HG03280 (cell line): ENCODE data around the gene MAP3K14.

Experiments used
- ATAC-seq: cut with Tn5 transposase; IDR thresholded peaks from one replicate; pipeline ENCODE4 v1.9.1; 2021; ENCODE audit warnings: mild to moderate bottlenecking, moderate library complexity; ENCODE audit not compliant: unreplicated experiment

The MAP3K14 gene

GRCh38 chr17:45317111-45317928 is 500 bp upstream of the MAP3K14 start:
- ATAC-seq: peak; percentile 73

GRCh38 chr17:45315648-45316433 is 979 bp downstream of the MAP3K14 start:
- no peak for ATAC-seq

- no peak for ATAC-seq
Measured at GRCh38 chr17:45314741-45315647, 1.8 kb downstream of the MAP3K14 start.

- no peak for ATAC-seq
Measured at GRCh38 chr17:45313996-45314740, 2.7 kb downstream of the MAP3K14 start.

GRCh38 chr17:45313421-45313771 is 3.4 kb downstream of the MAP3K14 start:
- no peak for ATAC-seq

GRCh38 chr17:45312477-45313420 is 4.1 kb downstream of the MAP3K14 start:
- ATAC-seq: no peak

GRCh38 chr17:45311760-45312476 is 4.9 kb downstream of the MAP3K14 start:
- no peak for ATAC-seq

- no peak for ATAC-seq
Measured at GRCh38 chr17:45311401-45311759, 5.4 kb downstream of the MAP3K14 start.

GRCh38 chr17:45310380-45311324 is 6.2 kb downstream of the MAP3K14 start:
- ATAC-seq: no peak

- no peak for ATAC-seq
Measured at GRCh38 chr17:45309400-45309799, 7.4 kb downstream of the MAP3K14 start.

- ATAC-seq: no peak
Measured at GRCh38 chr17:45308840-45309239, 8.0 kb downstream of the MAP3K14 start.

- no peak for ATAC-seq
Measured at GRCh38 chr17:45308016-45308365, 8.8 kb downstream of the MAP3K14 start.

GRCh38 chr17:45307290-45308015 is 9.4 kb downstream of the MAP3K14 start:
- peak; percentile 46 for ATAC-seq

GRCh38 chr17:45306623-45307022 is 10.2 kb downstream of the MAP3K14 start:
- no peak for ATAC-seq

GRCh38 chr17:45306094-45306493 is 10.7 kb downstream of the MAP3K14 start:
- no peak for ATAC-seq

GRCh38 chr17:45305530-45306087 is 11.2 kb downstream of the MAP3K14 start:
- no peak for ATAC-seq

- peak; percentile 60 for ATAC-seq
Measured at GRCh38 chr17:45302649-45303173, 14.1 kb downstream of the MAP3K14 start.
